GM12891 (cell line): ENCODE measurements around the gene BARD1.

Source experiments
- PAX5 ChIP-seq: IDR thresholded peaks from 2 replicates; pipeline ENCODE4 v1.6.1; 2011; ENCODE audit warnings: low read length, moderate library complexity, mild to moderate bottlenecking; ENCODE audit not compliant: insufficient read depth, severe bottlenecking
- POLR2A ChIP-seq: IDR thresholded peaks from 2 replicates; pipeline ENCODE4 v1.6.1; 2011; ENCODE audit warnings: low read depth, low read length, control low read depth
- POLR2AphosphoS5 ChIP-seq: IDR thresholded peaks from 2 replicates; pipeline ENCODE4 v1.6.1; 2011; ENCODE audit warnings: low read depth, low read length, control low read depth
- SPI1 ChIP-seq: IDR thresholded peaks from 2 replicates; pipeline ENCODE4 v1.6.1; 2011; ENCODE audit warnings: low read depth, low read length, control low read depth
- TAF1 ChIP-seq: IDR thresholded peaks from 2 replicates; pipeline ENCODE4 v1.6.1; 2011; ENCODE audit warnings: low read depth, low read length, control low read depth

- TF ChIP-seq POLR2A (no peak), POLR2AphosphoS5 (no peak), TAF1 (no peak), SPI1 (no peak), PAX5 (no peak)
Measured at GRCh38 chr2:214713080-214713830, 96.2 kb downstream of the BARD1 start.
